OCI-LY3 (cell line): ENCODE measurements around the gene AKAP12.

ENCODE experiments used
- H2AFZ ChIP-seq: fragments of 200-600, 300-600 bp; shearing (Covaris generic); 2 replicates; pipeline ENCODE4 v1.6.0; 2014; ENCODE audit warnings: antibody characterized with exemption, low read depth, low read length
- H3K27ac ChIP-seq: fragments of 200-600, 300-600 bp; sonication (generic); 2 replicates; pipeline ENCODE4 v1.5.1; 2014; ENCODE audit warnings: mild to moderate bottlenecking, low read length, moderate library complexity, mixed read lengths
- H3K27me3 ChIP-seq: fragments of 200-600, 300-600 bp; sonication (generic); 2 replicates; pipeline ENCODE4 v1.6.1; 2014; ENCODE audit warnings: low read depth, low read length, mixed read lengths
- H3K36me3 ChIP-seq: fragments of 200-600, 300-600 bp; sonication (generic); replicated peaks from 2 replicates; pipeline ENCODE3; 2014; ENCODE audit warnings: low read depth, low read length, mixed read lengths
- H3K4me1 ChIP-seq: fragments of 300-600, 200-600 bp; sonication (generic); 2 replicates; pipeline ENCODE4 v1.6.1; 2014; ENCODE audit warnings: low read length, mixed read lengths
- H3K4me2 ChIP-seq: fragments of 200-600, 300-600 bp; sonication (generic); 2 replicates; pipeline ENCODE4 v1.6.1; 2014; ENCODE audit warnings: low read length, mixed read lengths
- H3K4me3 ChIP-seq: fragments of 300-600, 200-600 bp; sonication (generic); 2 replicates; pipeline ENCODE4 v1.5.1; 2014; ENCODE audit warnings: antibody characterized with exemption, mild to moderate bottlenecking, low read length, moderate library complexity
- H3K79me2 ChIP-seq: fragments of 300-600, 200-600 bp; shearing (Covaris generic); 2 replicates; pipeline ENCODE4 v1.6.1; 2014; ENCODE audit warnings: mild to moderate bottlenecking, low read length, mixed read lengths
- H3K9ac ChIP-seq: fragments of 300-600, 200-600 bp; shearing (Covaris generic); 2 replicates; pipeline ENCODE4 v1.6.0; 2014; ENCODE audit warnings: mild to moderate bottlenecking, low read length, moderate library complexity
- H3K9me3 ChIP-seq: fragments of 200-600, 300-600 bp; shearing (Covaris generic); 2 replicates; pipeline ENCODE4 v1.6.1; 2014; ENCODE audit warnings: low read length, mixed read lengths; ENCODE audit not compliant: insufficient read depth
- H4K20me1 ChIP-seq: fragments of 200-600, 300-600 bp; sonication (generic); 2 replicates; pipeline ENCODE4 v1.6.1; 2016; ENCODE audit warnings: low read length, mixed read lengths; ENCODE audit not compliant: insufficient read depth
- CTCF ChIP-seq: fragments of 200-600, 300-600 bp; sonication (generic); IDR thresholded peaks from 2 replicates; pipeline ENCODE4 v1.5.1; 2014; ENCODE audit warnings: antibody characterized with exemption, low read length, low read depth
- EZH2phosphoT487 ChIP-seq: fragments of 200-600 bp; shearing (Covaris generic); IDR thresholded peaks from 2 replicates; pipeline ENCODE4 v1.6.1; 2018; ENCODE audit warnings: antibody characterized with exemption, mixed run types, low read depth

Gene AKAP12

DNA sequence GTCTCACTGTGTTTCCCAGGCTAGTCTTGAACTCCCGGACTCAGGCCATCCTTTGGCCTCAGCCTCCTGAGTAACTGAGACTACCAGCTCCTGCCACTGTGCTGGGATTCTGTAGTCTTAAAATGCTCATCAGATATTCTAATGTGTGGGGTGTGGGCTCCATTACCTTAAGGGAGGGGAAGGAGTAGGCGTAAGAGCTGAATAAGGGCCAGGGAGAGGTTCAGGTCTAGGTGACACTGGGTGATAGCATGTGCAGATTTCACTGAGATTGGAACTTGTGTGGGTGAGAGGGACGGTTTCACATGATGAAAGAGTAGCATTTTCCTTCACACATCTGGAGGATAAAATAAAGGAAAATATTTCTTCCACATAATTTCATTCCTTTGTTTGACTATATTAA, 8.5 kb downstream of the AKAP12 start:
- no peaks in the 10 kb centered on the region for H3K27me3 ChIP-seq
- TF ChIP-seq EZH2phosphoT487 (no peak), CTCF (no peak)
- no peaks in the 10 kb centered on the region for H3K9me3 ChIP-seq
- no peak overlapping the region for H3K4me3 ChIP-seq
- H3K36me3 ChIP-seq = no peaks in the 10 kb centered on the region
- H3K4me2 ChIP-seq = no peak overlapping the region
- H3K27ac ChIP-seq = no peak overlapping the region
- no peak overlapping the region for H3K9ac ChIP-seq
- peaks cover 8% of the 10 kb centered on the region for H3K4me1 ChIP-seq
- peaks cover 3% of the 10 kb centered on the region for H4K20me1 ChIP-seq
- no peak overlapping the region for H2AFZ ChIP-seq
- H3K79me2 ChIP-seq = peaks cover 21% of the 10 kb centered on the region

DNA sequence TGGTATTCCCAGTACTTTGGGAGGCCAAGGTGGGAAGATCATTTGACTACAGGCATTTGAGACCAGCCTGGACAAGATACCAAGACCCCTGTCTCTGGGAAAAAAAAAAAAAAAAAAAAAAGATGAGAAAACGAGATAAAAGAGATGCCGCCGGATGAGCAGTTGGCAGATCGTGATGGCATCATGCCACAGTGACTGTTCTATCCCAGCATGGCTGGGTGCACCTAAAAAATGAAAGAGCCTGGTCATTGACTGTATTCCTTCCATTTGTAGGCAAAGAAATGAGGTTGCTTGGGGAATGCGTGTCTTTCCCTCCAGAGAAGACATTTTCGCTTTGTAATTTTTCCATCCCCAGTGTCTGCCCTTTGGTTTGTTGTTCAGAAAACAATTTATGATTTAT, 12.9 kb downstream of the AKAP12 start:
- H3K4me3 ChIP-seq = no peak overlapping the region
- no peak overlapping the region for H3K9ac ChIP-seq
- H3K36me3 ChIP-seq = no peaks in the 10 kb centered on the region
- H3K79me2 ChIP-seq = peaks cover 11% of the 10 kb centered on the region
- peaks cover 5% of the 10 kb centered on the region for H3K4me1 ChIP-seq
- TF ChIP-seq EZH2phosphoT487 (no peak), CTCF (no peak)
- H3K27me3 ChIP-seq = no peaks in the 10 kb centered on the region
- H2AFZ ChIP-seq = no peak overlapping the region
- no peak overlapping the region for H3K27ac ChIP-seq
- H3K9me3 ChIP-seq = no peaks in the 10 kb centered on the region
- no peak overlapping the region for H3K4me2 ChIP-seq
- peaks cover under 1% of the 10 kb centered on the region; the same call in 1 of the 2 replicates for H4K20me1 ChIP-seq

DNA sequence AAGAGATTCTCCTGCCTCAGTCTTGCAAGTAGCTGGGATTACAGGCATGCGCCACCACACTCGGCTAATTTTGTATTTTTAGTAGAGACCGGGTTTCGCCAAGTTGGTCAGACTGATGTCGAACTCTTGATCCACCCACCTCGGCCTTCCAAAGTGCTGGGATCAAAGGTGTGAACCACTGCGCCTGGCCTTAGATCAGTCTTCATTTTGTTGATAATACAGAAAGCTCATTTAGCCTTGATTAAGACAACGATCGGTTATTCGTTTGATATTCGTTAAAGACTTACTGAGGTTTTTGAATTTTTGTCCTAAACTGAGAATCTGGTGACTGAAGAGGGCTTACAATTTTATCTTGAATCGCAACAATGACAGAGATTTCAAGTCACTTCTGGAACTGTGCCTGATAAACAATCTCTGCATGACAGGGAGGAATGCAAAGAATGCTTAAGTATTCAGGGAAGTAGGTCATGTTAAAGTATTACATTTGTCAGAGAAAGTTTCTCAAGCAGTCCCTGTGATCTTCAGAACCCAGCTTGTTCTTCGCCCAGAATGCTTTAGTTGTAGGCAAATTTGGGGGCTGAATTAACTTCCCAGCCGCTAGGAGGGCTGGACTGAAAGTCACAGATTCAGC, 14.8 kb downstream of the AKAP12 start:
- Histone ChIP-seq H3K4me2 (no peak overlapping the region), H4K20me1 (no peaks in the 10 kb centered on the region)
- TF ChIP-seq EZH2phosphoT487 = no peak
- TF ChIP-seq CTCF = no peak

DNA sequence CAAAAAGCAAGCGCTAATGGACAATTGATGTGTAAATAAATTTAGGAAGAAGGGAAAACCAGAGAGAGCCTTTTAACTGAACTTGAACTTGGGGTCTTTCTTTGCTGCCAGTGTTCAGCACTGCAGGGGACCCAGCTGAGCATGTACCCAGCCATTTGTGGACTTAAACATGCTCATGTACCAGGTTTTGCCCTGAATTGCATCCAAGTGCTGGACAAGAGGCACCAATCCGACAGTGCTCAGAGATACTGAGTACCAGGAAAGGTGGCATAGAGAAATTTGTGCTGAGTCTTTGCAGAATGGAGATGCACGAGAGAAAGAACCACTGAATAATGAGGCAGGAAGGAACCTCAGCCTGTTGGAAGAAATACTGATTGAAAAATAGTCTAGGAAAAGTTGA, 16.0 kb downstream of the AKAP12 start:
- Histone ChIP-seq H3K9me3 (no peaks in the 10 kb centered on the region), H3K79me2 (no peaks in the 10 kb centered on the region; the same call in 1 of the 2 replicates), H3K9ac (no peak overlapping the region), H3K27ac (no peak overlapping the region), H3K4me1 (no peaks in the 10 kb centered on the region), H3K4me3 (no peak overlapping the region), H3K4me2 (no peak overlapping the region), H4K20me1 (no peaks in the 10 kb centered on the region), H2AFZ (no peak overlapping the region), H3K36me3 (no peaks in the 10 kb centered on the region), H3K27me3 (no peaks in the 10 kb centered on the region)
- TF ChIP-seq EZH2phosphoT487 = no peak
- no peak for TF ChIP-seq CTCF

More for the DNA sequence above, 14.8 kb downstream of the AKAP12 start:
- Histone ChIP-seq H2AFZ (no peak overlapping the region), H3K27me3 (no peaks in the 10 kb centered on the region), H3K36me3 (no peaks in the 10 kb centered on the region), H3K4me3 (no peak overlapping the region), H3K9ac (no peak overlapping the region), H3K79me2 (peaks cover under 1% of the 10 kb centered on the region; the same call in 1 of the 2 replicates), H3K27ac (no peak overlapping the region), H3K4me1 (no peaks in the 10 kb centered on the region), H3K9me3 (no peaks in the 10 kb centered on the region)
